Ishikawa (cell line): Measurements from ENCODE around the gene CPA4.

Source experiments
- CEBPB ChIP-seq: IDR thresholded peaks from 2 replicates; pipeline ENCODE4 v1.6.1; 2012
- CREB1 ChIP-seq: IDR thresholded peaks from 2 replicates; pipeline ENCODE4 v1.6.1; 2012; ENCODE audit warnings: low read depth
- EGR1 ChIP-seq: IDR thresholded peaks from 2 replicates; pipeline ENCODE4 v1.6.1; 2012
- EP300 ChIP-seq: IDR thresholded peaks from 2 replicates; pipeline ENCODE4 v1.6.1; 2012; ENCODE audit warnings: borderline replicate concordance
- FOXM1 ChIP-seq: IDR thresholded peaks from 2 replicates; pipeline ENCODE4 v1.6.1; 2012; ENCODE audit warnings: low read depth, borderline replicate concordance
- NFIC ChIP-seq: IDR thresholded peaks from 2 replicates; pipeline ENCODE4 v1.6.1; 2012
- RAD21 ChIP-seq: IDR thresholded peaks from 2 replicates; pipeline ENCODE4 v1.6.1; 2012; ENCODE audit warnings: low read depth
- REST ChIP-seq: IDR thresholded peaks from 2 replicates; pipeline ENCODE4 v1.6.1; 2012; ENCODE audit warnings: low read depth, mild to moderate bottlenecking
- TAF1 ChIP-seq: IDR thresholded peaks from 2 replicates; pipeline ENCODE4 v1.6.1; 2012; ENCODE audit warnings: low read depth, mild to moderate bottlenecking
- TCF12 ChIP-seq: IDR thresholded peaks from 2 replicates; pipeline ENCODE4 v1.6.1; 2012; ENCODE audit warnings: low read depth
- TEAD4 ChIP-seq: IDR thresholded peaks from 2 replicates; pipeline ENCODE4 v1.6.1; 2012
- USF1 ChIP-seq: IDR thresholded peaks from 2 replicates; pipeline ENCODE4 v1.6.1; 2012
- YY1 ChIP-seq: IDR thresholded peaks from 2 replicates; pipeline ENCODE4 v1.6.1; 2012; ENCODE audit warnings: low read depth
- ZBTB7A ChIP-seq: IDR thresholded peaks from 2 replicates; pipeline ENCODE4 v1.6.1; 2012; ENCODE audit warnings: low read depth
- TF ChIP-seq, protein P1 (sequence below): IDR thresholded peaks from 2 replicates; pipeline ENCODE4 v1.6.1; 2012

The CPA4 gene

GRCh38 chr7:130367088-130367755, 74.3 kb downstream of the CPA4 start:
- peak; percentile 57; the same call in 1 of the 2 replicates for TF ChIP-seq USF1
- TF ChIP-seq, protein P1, sequence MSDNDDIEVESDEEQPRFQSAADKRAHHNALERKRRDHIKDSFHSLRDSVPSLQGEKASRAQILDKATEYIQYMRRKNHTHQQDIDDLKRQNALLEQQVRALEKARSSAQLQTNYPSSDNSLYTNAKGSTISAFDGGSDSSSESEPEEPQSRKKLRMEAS: no peak
- TF ChIP-seq ZBTB7A: no peak
- no peak for TF ChIP-seq TCF12
- TF ChIP-seq RAD21: no peak

DNA sequence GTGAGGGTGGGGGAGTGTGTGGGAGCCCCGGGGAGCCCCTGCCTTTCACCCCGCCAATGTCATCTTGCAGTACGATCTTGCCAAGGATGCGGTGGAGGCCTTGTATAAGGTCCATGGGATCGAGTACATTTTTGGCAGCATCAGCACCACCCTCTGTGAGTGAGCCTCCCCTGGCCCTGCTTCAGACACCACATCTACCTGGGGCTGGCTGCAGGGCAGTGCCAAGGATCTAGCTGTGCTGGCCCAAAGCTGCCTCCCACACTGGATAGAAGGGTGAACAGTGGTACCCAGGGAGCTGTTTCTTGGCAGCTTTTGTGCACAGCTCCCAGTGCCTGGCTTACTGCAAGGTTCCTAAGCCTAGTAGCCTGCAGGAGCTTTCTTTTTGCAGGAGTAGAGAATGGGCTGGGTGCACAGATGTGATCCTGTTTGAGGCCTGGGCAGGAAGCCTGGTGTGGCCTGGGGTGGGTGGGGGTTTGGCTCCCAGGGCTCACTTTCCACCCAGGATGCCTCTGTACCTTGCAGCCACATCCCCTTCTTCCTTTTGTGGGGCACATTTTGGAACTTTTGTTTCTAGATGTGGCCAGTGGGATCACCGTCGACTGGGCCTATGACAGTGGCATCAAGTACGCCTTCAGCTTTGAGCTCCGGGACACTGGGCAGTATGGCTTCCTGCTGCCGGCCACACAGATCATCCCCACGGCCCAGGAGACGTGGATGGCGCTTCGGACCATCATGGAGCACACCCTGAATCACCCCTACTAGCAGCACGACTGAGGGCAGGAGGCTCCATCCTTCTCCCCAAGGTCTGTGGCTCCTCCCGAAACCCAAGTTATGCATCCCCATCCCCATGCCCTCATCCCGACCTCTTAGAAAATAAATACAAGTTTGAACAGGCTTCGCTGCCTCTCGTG, 75.1 kb downstream of the CPA4 start:
- TF ChIP-seq ZBTB7A: no peak

- no peak for TF ChIP-seq TCF12
- TF ChIP-seq NFIC: no peak
- TF ChIP-seq, protein P1: no peak
- TF ChIP-seq EP300: no peak
- TF ChIP-seq USF1: no peak
- no peak for TF ChIP-seq REST
- TF ChIP-seq RAD21: no peak
- TF ChIP-seq TEAD4: no peak
- TF ChIP-seq CREB1: no peak
- no peak for TF ChIP-seq FOXM1
- no peak for TF ChIP-seq EGR1
- no peak for TF ChIP-seq TAF1
- TF ChIP-seq CEBPB: no peak
Observed at GRCh38 chr7:130369110-130369711, 76.2 kb downstream of the CPA4 start.

DNA sequence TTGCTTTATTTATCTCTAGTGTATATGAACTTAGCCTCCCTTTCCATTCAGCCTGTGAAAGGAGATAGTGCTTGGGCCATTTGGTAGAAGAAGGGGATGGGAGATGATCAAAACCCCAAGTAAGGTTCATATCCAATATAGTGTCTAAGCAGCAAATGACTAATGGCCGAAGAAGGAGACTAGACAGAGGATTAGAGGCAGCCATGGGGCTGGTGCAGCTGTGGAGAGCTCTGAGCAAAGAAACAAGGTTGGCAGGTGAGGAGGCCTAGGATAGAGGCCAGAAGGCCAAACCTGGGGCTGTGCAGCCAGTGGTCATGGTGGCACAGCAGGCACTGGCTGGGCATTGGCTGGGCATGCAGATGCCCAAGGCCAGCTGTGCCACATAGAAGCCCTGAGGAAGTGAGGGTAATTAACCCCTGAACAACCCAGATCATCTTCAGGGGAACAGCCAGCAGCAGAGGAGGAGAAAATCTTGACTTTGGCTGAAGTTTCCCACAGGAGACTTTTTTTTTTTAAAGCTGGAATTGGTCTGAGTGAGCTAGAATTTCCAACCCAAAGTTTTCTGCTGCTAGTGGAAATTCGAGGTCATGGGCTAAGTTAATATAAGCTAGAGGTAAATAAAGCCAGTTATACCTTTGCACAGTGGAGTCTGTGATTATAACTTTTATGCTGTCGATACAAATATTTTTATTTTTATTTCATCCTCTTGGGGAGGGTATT, 77.0 kb downstream of the CPA4 start:
- TF ChIP-seq EGR1: no peak
- TF ChIP-seq EP300: no peak
- TF ChIP-seq FOXM1: no peak
- no peak for TF ChIP-seq CREB1
- TF ChIP-seq CEBPB: no peak
- TF ChIP-seq YY1: no peak

GRCh38 chr7:130371046-130371445, 78.1 kb downstream of the CPA4 start:
- TF ChIP-seq, protein P1: no peak
- no peak for TF ChIP-seq EP300
- TF ChIP-seq TEAD4: no peak
- TF ChIP-seq TCF12: no peak
- no peak for TF ChIP-seq FOXM1
- no peak for TF ChIP-seq ZBTB7A
- TF ChIP-seq RAD21: no peak
- TF ChIP-seq NFIC: no peak
- no peak for TF ChIP-seq YY1
- no peak for TF ChIP-seq EGR1
- no peak for TF ChIP-seq TAF1

DNA sequence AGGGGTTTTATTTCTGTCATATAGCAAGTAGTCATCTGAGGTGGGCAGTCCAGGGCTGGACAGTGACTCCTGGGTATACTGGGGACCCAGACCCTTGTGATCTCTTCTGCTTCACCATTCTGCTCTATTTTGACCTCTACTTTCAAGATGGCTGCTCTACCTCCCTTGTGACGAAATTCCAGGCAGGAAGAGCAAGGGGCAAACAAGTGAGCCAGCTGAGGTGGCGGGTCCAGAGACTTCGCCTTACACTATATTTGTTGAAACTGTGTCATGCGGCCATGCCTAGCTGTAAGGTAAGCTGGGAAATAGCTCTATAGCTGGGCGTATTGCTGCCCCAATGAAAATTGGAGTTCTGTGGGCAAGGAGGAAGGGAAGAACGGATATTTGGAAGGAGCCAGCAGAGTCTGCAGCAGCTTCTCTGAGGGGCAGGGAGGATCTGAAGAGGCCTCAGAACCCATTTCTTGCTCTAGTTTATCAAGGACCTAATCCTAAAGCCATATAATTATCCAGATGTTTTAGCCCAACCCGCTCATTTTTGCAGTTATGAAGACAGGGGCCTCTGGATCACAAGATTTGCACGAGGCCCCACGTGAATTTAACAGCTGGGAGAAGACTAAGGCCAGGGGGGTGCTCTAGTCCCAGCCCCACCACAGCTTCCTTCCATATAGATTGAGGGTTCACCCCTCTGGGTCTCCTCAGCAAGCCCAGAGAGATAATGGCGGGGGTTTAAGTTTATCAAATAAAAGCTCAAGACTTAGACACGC, 79.6 kb downstream of the CPA4 start:
- TF ChIP-seq, protein P1: no peak
